Erythroblast (primary cell): Measurements from ENCODE around the gene GCLM.

ENCODE experiments used
- GATA1 ChIP-seq: IDR thresholded peaks from 2 replicates; pipeline ENCODE4 v1.6.1; 2011; ENCODE audit warnings: low read depth, mild to moderate bottlenecking, control low read depth, low read length, moderate library complexity
- POLR2A ChIP-seq: IDR thresholded peaks from 2 replicates; pipeline ENCODE4 v1.6.1; 2011; ENCODE audit warnings: mild to moderate bottlenecking, low read length

GRCh38 chr1:93851878-93852277, 57.4 kb downstream of the GCLM start:
- TF ChIP-seq POLR2A (no peak), GATA1 (no peak)
